ENCODE measurements around the gene RBM4. TPM values are rescaled to one million over a fixed set of nuclear protein-coding genes. Genes with fewer than 3 reads are reported as not detected.
"Not testable (repeated sequence)": the region's sequence is repeated elsewhere in the genome, so short reads cannot be mapped to it uniquely, and the experiment has no call there.

RBM4 gene
- total RNA-seq, 6 experiments from 2014 or later: 130 to 147 (median 134) TPM

GRCh38 chr11:66636411-66636810, 2.1 kb upstream of the RBM4 start:
- H3K27me3 Mint-ChIP-seq (ENCODE audit: insufficient read depth): peaks cover 10% of the 10 kb centered on the region
- H3K4me3 Mint-ChIP-seq: no peak overlapping the region
- no peak for DNase-seq
- peaks cover 44% of the 10 kb centered on the region for H3K4me1 Mint-ChIP-seq (ENCODE audit: low read depth)
- no peaks in the 10 kb centered on the region for H3K9me3 Mint-ChIP-seq
- H3K36me3 Mint-ChIP-seq (ENCODE audit: low read depth): peaks cover 47% of the 10 kb centered on the region
- peak overlapping the region; percentile 97 for H3K27ac Mint-ChIP-seq
- TF ChIP-seq CTCF (IDR thresholded peaks at IDR 0.05): no peak

GRCh38 chr11:66637557-66638176, 836 bp upstream of the RBM4 start:
- no peak for DNase-seq
- H3K4me1 Mint-ChIP-seq (ENCODE audit: low read depth): peaks cover 56% of the 10 kb centered on the region
- H3K27ac Mint-ChIP-seq: peak overlapping the region; percentile 97
- TF ChIP-seq CTCF (IDR thresholded peaks at IDR 0.05): no peak
- H3K36me3 Mint-ChIP-seq (ENCODE audit: low read depth): peaks cover 52% of the 10 kb centered on the region
- peak overlapping the region; percentile 97 for H3K4me3 Mint-ChIP-seq
- peaks cover 10% of the 10 kb centered on the region for H3K27me3 Mint-ChIP-seq (ENCODE audit: insufficient read depth)
- no peaks in the 10 kb centered on the region for H3K9me3 Mint-ChIP-seq

- peak; percentile 51 for DNase-seq
- H3K4me3 Mint-ChIP-seq: peak overlapping the region; percentile 97
- peak overlapping the region; percentile 97 for H3K27ac Mint-ChIP-seq
- no peaks in the 10 kb centered on the region for H3K9me3 Mint-ChIP-seq
- peaks cover 64% of the 10 kb centered on the region for H3K36me3 Mint-ChIP-seq (ENCODE audit: low read depth)
- H3K4me1 Mint-ChIP-seq (ENCODE audit: low read depth): peaks cover 68% of the 10 kb centered on the region
- TF ChIP-seq CTCF (IDR thresholded peaks at IDR 0.05): peak; percentile 54
- peaks cover 15% of the 10 kb centered on the region for H3K27me3 Mint-ChIP-seq (ENCODE audit: insufficient read depth)
Measured at GRCh38 chr11:66639066-66639813, 737 bp downstream of the RBM4 start.

GRCh38 chr11:66639814-66640340, 1.4 kb downstream of the RBM4 start:
- Mint-ChIP-seq H3K4me3 (peak overlapping the region; percentile 97), H3K36me3 (ENCODE audit: low read depth) (peaks cover 64% of the 10 kb centered on the region), H3K27me3 (ENCODE audit: insufficient read depth) (peaks cover 15% of the 10 kb centered on the region), H3K4me1 (ENCODE audit: low read depth) (peaks cover 74% of the 10 kb centered on the region), H3K27ac (peak overlapping the region; percentile 97)
- not testable (repeated sequence) for H3K9me3 Mint-ChIP-seq, DNase-seq

- DNase-seq: no peak
- Mint-ChIP-seq H3K27me3 (ENCODE audit: insufficient read depth) (peaks cover 15% of the 10 kb centered on the region), H3K27ac (no peak overlapping the region; the same call in 1 of the 2 replicates), H3K9me3 (no peaks in the 10 kb centered on the region), H3K4me3 (peak overlapping the region; percentile 97), H3K4me1 (ENCODE audit: low read depth) (peaks cover 87% of the 10 kb centered on the region), H3K36me3 (ENCODE audit: low read depth) (peaks cover 81% of the 10 kb centered on the region)
- TF ChIP-seq CTCF (IDR thresholded peaks at IDR 0.05): no peak
Measured at GRCh38 chr11:66641834-66642233, 3.3 kb downstream of the RBM4 start.
